HCT116 (cell line): ENCODE data around the gene RMI2. TPM values are rescaled to one million over a fixed set of nuclear protein-coding genes. Genes with fewer than 3 reads are reported as not detected.

Source experiments
- ATAC-seq: fragments of 200-7000 bp; cut with Tn5 transposase; 2 replicates; pipeline ENCODE4 v1.9.1; 2020; ENCODE audit warnings: mild to moderate bottlenecking, moderate library complexity
- BruUV-seq: library from RNA; stranded (reverse); fragments of 400-500 nt; replicated peaks from 2 replicates; lab custom pipeline; 2021; lab: Mats Ljungman, UMichigan
- CTCF ChIA-PET: fragments of 300-600 bp; sonication (Branson Sonifier 250); formaldehyde crosslinking; loops from one replicate; lab custom pipeline; 2021; ENCODE audit warnings: antibody characterized with exemption; lab: Charles Lee
- POLR2A ChIA-PET: fragments of 300-600, 350-600 bp; sonication (Branson Sonifier 250); formaldehyde crosslinking; loops from one replicate; lab custom pipeline; 2021; ENCODE audit warnings: antibody characterized with exemption; lab: Charles Lee
- RAD21 ChIA-PET, 2 experiments: fragments of 300-600 bp; sonication (Branson Sonifier 250); formaldehyde crosslinking; loops; one replicate each; lab custom pipeline; 2023; ENCODE audit warnings: low total read pairs in 2 of 2; ENCODE audit not compliant: uncharacterized antibody in 2 of 2, unreplicated experiment in 2 of 2, low non-redundant PET in 1 of 2; lab: Charles Lee
- DNase-seq: peaks from one replicate; pipeline ENCODE4 v3.0.0-alpha.2; 2010; ENCODE audit warnings: low read depth, low spot score
- H2AFZ ChIP-seq: fragments of 200-600 bp; shearing (Covaris generic), sonication (generic); 2 replicates; pipeline ENCODE4 v1.6.1; 2017; ENCODE audit warnings: low read depth, mixed run types, mixed read lengths, antibody characterized with exemption, low read length; ENCODE audit not compliant: poor library complexity, severe bottlenecking
- H3K27ac ChIP-seq: 2 replicates; pipeline ENCODE4 v1.5.1; 2012; ENCODE audit warnings: low read depth, low read length
- H3K27me3 ChIP-seq: fragments of 200-600 bp; sonication (generic); 2 replicates; pipeline ENCODE4 v1.6.1; 2016; ENCODE audit warnings: mixed run types, low read length, mixed read lengths; ENCODE audit not compliant: insufficient read depth
- H3K36me3 ChIP-seq, 2 experiments: fragments of 200-500 bp in 1 of 2; fragments of 200-600 bp in 1 of 2; sonication (Bioruptor generic) in 1 of 2; sonication (generic) in 1 of 2; 2 replicates each; pipeline versions ENCODE4 v1.5.1 to v1.6.1; 2014 to 2016; ENCODE audit warnings: low read length in 2 of 2, inconsistent platforms in 1 of 2, mixed read lengths in 1 of 2, mixed run types in 1 of 2; ENCODE audit not compliant: insufficient read depth in 2 of 2, control insufficient read depth in 1 of 2
- H3K4me1 ChIP-seq, 2 experiments: fragments of 200-600 bp in 1 of 2; sonication (generic) in 1 of 2; 2 replicates each; pipeline versions ENCODE4 v1.5.1 to v1.6.1; 2012 to 2017; ENCODE audit warnings: low read length in 2 of 2, inconsistent platforms in 1 of 2, mild to moderate bottlenecking in 1 of 2, mixed read lengths in 1 of 2, mixed run types in 1 of 2, moderate library complexity in 1 of 2; ENCODE audit not compliant: insufficient read depth in 2 of 2, control insufficient read depth in 1 of 2
- H3K4me2 ChIP-seq: fragments of 200-600 bp; sonication (generic); 2 replicates; pipeline ENCODE4 v1.6.1; 2017; ENCODE audit warnings: mixed run types, low read length, mixed read lengths
- H3K4me3 ChIP-seq, 2 experiments: fragments of 200-600 bp in 1 of 2; sonication (generic) in 1 of 2; replicated peaks in 1 of 2; 2 replicates each; pipeline ENCODE4 v1.5.1; 2011 to 2016; ENCODE audit warnings: low read length in 2 of 2, control low read depth in 1 of 2, low read depth in 1 of 2, mild to moderate bottlenecking in 1 of 2, mixed read lengths in 1 of 2, mixed run types in 1 of 2
- H3K79me2 ChIP-seq: fragments of 200-600 bp; sonication (generic); 2 replicates; pipeline ENCODE4 v1.6.1; 2017; ENCODE audit warnings: mild to moderate bottlenecking, mixed run types, low read length, moderate library complexity, mixed read lengths; ENCODE audit not compliant: insufficient read depth
- H3K9ac ChIP-seq: fragments of 200-600 bp; sonication (generic); 2 replicates; pipeline ENCODE4 v1.6.1; 2016; ENCODE audit warnings: low read length, mixed read lengths
- H3K9me2 ChIP-seq: fragments of 200-600 bp; sonication (generic), shearing (Covaris generic); 2 replicates; pipeline ENCODE4 v1.6.1; 2017; ENCODE audit warnings: mixed run types, mild to moderate bottlenecking, moderate library complexity; ENCODE audit not compliant: insufficient read depth
- H3K9me3 ChIP-seq, 2 experiments: fragments of 200-500 bp in 1 of 2; fragments of 200-600 bp in 1 of 2; sonication (Bioruptor generic) in 1 of 2; sonication (generic) in 1 of 2; 2 replicates each; pipeline ENCODE4 v1.6.1; 2014 to 2017; ENCODE audit warnings: low read length in 2 of 2, mixed read lengths in 2 of 2, inconsistent platforms in 1 of 2, low read depth in 1 of 2, mild to moderate bottlenecking in 1 of 2, mixed run types in 1 of 2, moderate library complexity in 1 of 2; ENCODE audit not compliant: control insufficient read depth in 1 of 2, insufficient read depth in 1 of 2
- H4K20me1 ChIP-seq: fragments of 200-600 bp; sonication (generic), shearing (Covaris generic); 2 replicates; pipeline ENCODE4 v1.6.1; 2017; ENCODE audit warnings: mixed run types, mild to moderate bottlenecking, moderate library complexity; ENCODE audit not compliant: insufficient read depth
- CEBPB ChIP-seq: IDR thresholded peaks from 2 replicates; pipeline ENCODE4 v1.6.1; 2012; ENCODE audit warnings: low read depth
- ELF1 ChIP-seq: IDR thresholded peaks from 2 replicates; pipeline ENCODE4 v1.6.1; 2012; ENCODE audit warnings: low read depth, borderline replicate concordance
- EZH2phosphoT487 ChIP-seq: fragments of 200-600 bp; IDR thresholded peaks from 2 replicates; pipeline ENCODE4 v1.6.1; 2018; ENCODE audit warnings: antibody characterized with exemption, borderline replicate concordance
- FOSL1 ChIP-seq: IDR thresholded peaks from 2 replicates; pipeline ENCODE4 v1.6.1; 2012; ENCODE audit warnings: low read depth
- JUND ChIP-seq: IDR thresholded peaks from 2 replicates; pipeline ENCODE4 v1.6.1; 2012
- MAX ChIP-seq: IDR thresholded peaks from 2 replicates; pipeline ENCODE4 v1.6.1; 2012
- POLR2AphosphoS5 ChIP-seq: IDR thresholded peaks from 2 replicates; pipeline ENCODE4 v1.6.1; 2011; ENCODE audit warnings: mild to moderate bottlenecking, low read depth, low read length, moderate library complexity
- RAD21 ChIP-seq: IDR thresholded peaks from 2 replicates; pipeline ENCODE4 v1.6.1; 2012; ENCODE audit warnings: low read depth, mild to moderate bottlenecking
- SIN3A ChIP-seq: IDR thresholded peaks from 2 replicates; pipeline ENCODE4 v1.6.1; 2012; ENCODE audit warnings: low read depth
- TCF7L2 ChIP-seq: IDR thresholded peaks from 2 replicates; pipeline ENCODE4 v1.7.0; 2011; ENCODE audit warnings: borderline replicate concordance, inconsistent platforms; ENCODE audit not compliant: insufficient read depth, insufficient read length; ENCODE audit errors: extremely low read depth
- ZFX ChIP-seq: fragments of 450-650 bp; IDR thresholded peaks from 2 replicates; pipeline ENCODE4 v1.6.1; 2017
- ZNF274 ChIP-seq: fragments of 200-500 bp; sonication (Bioruptor generic); IDR thresholded peaks from 2 replicates; pipeline ENCODE4 v1.6.1; 2014; ENCODE audit warnings: mild to moderate bottlenecking, low read depth, low read length, inconsistent platforms
- intact Hi-C: fragments of 100-400 bp; cut with micrococcal nuclease; formaldehyde crosslinking; loops from 2 replicates; pipeline ENCODE4 v1.10.0; 2022
- total RNA-seq: library from RNA; stranded (reverse); gene quantifications from one replicate; pipeline ENCODE4 v1.2.1, GENCODE V29; 2021; ENCODE audit not compliant: unreplicated experiment
- TF ChIP-seq, protein P1 (sequence below), 3 experiments: fragments of 200-600 bp in 1 of 3; sonication (generic) in 1 of 3; IDR thresholded peaks in 2 of 3; conservative IDR thresholded peaks in 1 of 3; 2 replicates each; pipeline ENCODE4 v1.5.1; 2012 to 2017; ENCODE audit warnings: low read depth in 2 of 3, low read length in 2 of 3, antibody characterized with exemption in 1 of 3, borderline replicate concordance in 1 of 3, control low read depth in 1 of 3, mild to moderate bottlenecking in 1 of 3, mixed read lengths in 1 of 3, mixed run types in 1 of 3, moderate library complexity in 1 of 3; ENCODE audit not compliant: insufficient read depth in 1 of 3
- TF ChIP-seq, protein P2 (sequence below): IDR thresholded peaks from 2 replicates; pipeline ENCODE4 v1.6.1; 2011; ENCODE audit warnings: mild to moderate bottlenecking, low read length, moderate library complexity; ENCODE audit not compliant: insufficient replicate concordance; ENCODE audit errors: extremely low read depth

The RMI2 gene
- total RNA-seq, 1 experiment from 2014 or later: 19.9 TPM

GRCh38 chr16:11333702-11334101 lies 11.6 kb upstream of the RMI2 start (continued):
- TF ChIP-seq, protein P1, sequence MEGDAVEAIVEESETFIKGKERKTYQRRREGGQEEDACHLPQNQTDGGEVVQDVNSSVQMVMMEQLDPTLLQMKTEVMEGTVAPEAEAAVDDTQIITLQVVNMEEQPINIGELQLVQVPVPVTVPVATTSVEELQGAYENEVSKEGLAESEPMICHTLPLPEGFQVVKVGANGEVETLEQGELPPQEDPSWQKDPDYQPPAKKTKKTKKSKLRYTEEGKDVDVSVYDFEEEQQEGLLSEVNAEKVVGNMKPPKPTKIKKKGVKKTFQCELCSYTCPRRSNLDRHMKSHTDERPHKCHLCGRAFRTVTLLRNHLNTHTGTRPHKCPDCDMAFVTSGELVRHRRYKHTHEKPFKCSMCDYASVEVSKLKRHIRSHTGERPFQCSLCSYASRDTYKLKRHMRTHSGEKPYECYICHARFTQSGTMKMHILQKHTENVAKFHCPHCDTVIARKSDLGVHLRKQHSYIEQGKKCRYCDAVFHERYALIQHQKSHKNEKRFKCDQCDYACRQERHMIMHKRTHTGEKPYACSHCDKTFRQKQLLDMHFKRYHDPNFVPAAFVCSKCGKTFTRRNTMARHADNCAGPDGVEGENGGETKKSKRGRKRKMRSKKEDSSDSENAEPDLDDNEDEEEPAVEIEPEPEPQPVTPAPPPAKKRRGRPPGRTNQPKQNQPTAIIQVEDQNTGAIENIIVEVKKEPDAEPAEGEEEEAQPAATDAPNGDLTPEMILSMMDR (IDR thresholded peaks at IDR 0.05 in 2 of 3, conservative IDR thresholded peaks at IDR 0.05 in 1 of 3; ENCODE audit: borderline replicate concordance in 1 of 3, insufficient read depth in 1 of 3, low read depth in 2 of 3, low read length in 2 of 3): no peak
- no peak for TF ChIP-seq ELF1
- TF ChIP-seq SIN3A: no peak
- no peak for TF ChIP-seq MAX
- no peak for TF ChIP-seq CEBPB
- TF ChIP-seq POLR2AphosphoS5: no peak
- no peak for TF ChIP-seq JUND
- TF ChIP-seq RAD21: no peak
- no peak for TF ChIP-seq ZNF274
- no peak for TF ChIP-seq EZH2phosphoT487
- TF ChIP-seq ZFX: no peak
- no peak for TF ChIP-seq FOSL1

- POLR2A ChIA-PET: no interaction called here
- intact Hi-C loops: no loop called here
- CTCF ChIA-PET: no interaction called here
- Histone ChIP-seq H3K9me3 (no peaks in the 10 kb centered on the region), H3K27ac (no peak overlapping the region), H3K9ac (no peak overlapping the region), H3K79me2 (no peaks in the 10 kb centered on the region), H3K36me3 (no peaks in the 10 kb centered on the region), H4K20me1 (no peaks in the 10 kb centered on the region), H3K27me3 (no peaks in the 10 kb centered on the region), H3K4me2 (no peak overlapping the region), H3K9me2 (no peaks in the 10 kb centered on the region), H2AFZ (no peak overlapping the region), H3K4me1 (peaks cover 0 to 4% of the 10 kb centered on the region in 2 experiments; a peak in 2 of 4 replicates), H3K4me3 (no peak overlapping the region)
- DNase-seq (no peak), ATAC-seq (no peak)
- no TSS peak for BruUV-seq
- RAD21 ChIA-PET: no interaction called here
- TF ChIP-seq ZNF274 (no peak), FOSL1 (no peak), SIN3A (no peak), TCF7L2 (no peak), EZH2phosphoT487 (no peak), MAX (no peak), JUND (no peak), ZFX (no peak)
- TF ChIP-seq, protein P2, sequence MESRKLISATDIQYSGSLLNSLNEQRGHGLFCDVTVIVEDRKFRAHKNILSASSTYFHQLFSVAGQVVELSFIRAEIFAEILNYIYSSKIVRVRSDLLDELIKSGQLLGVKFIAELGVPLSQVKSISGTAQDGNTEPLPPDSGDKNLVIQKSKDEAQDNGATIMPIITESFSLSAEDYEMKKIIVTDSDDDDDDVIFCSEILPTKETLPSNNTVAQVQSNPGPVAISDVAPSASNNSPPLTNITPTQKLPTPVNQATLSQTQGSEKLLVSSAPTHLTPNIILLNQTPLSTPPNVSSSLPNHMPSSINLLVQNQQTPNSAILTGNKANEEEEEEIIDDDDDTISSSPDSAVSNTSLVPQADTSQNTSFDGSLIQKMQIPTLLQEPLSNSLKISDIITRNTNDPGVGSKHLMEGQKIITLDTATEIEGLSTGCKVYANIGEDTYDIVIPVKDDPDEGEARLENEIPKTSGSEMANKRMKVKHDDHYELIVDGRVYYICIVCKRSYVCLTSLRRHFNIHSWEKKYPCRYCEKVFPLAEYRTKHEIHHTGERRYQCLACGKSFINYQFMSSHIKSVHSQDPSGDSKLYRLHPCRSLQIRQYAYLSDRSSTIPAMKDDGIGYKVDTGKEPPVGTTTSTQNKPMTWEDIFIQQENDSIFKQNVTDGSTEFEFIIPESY: no peak
Observed at GRCh38 chr16:11334831-11335404, 10.3 kb upstream of the RMI2 start.
